ENCODE data around the gene CACNA1C.

CACNA1C gene

GRCh38 chr12:2344476-2344875 lies 291.7 kb downstream of the CACNA1C start:
- DNase-seq (ENCODE audit: low spot score), result no peak

- DNase-seq (ENCODE audit: low spot score), result no peak
Observed at GRCh38 chr12:2344885-2345284, 292.1 kb downstream of the CACNA1C start.

- DNase-seq (ENCODE audit: low spot score), result no peak
Observed at GRCh38 chr12:2345902-2346301, 293.1 kb downstream of the CACNA1C start.

- DNase-seq (ENCODE audit: low spot score), result no peak
Observed at GRCh38 chr12:2346416-2346815, 293.6 kb downstream of the CACNA1C start.

- DNase-seq (ENCODE audit: low spot score), result no peak
Observed at GRCh38 chr12:2347137-2347843, 294.5 kb downstream of the CACNA1C start.

- DNase-seq (ENCODE audit: low spot score), result no peak
Observed at GRCh38 chr12:2347844-2348481, 295.2 kb downstream of the CACNA1C start.

GRCh38 chr12:2348482-2348852 lies 295.7 kb downstream of the CACNA1C start:
- no peak for DNase-seq (ENCODE audit: low spot score)

GRCh38 chr12:2351161-2351560 lies 298.4 kb downstream of the CACNA1C start:
- DNase-seq (ENCODE audit: low spot score), result no peak

GRCh38 chr12:2352203-2352602 lies 299.4 kb downstream of the CACNA1C start:
- no peak for DNase-seq (ENCODE audit: low spot score)

GRCh38 chr12:2353281-2353680 lies 300.5 kb downstream of the CACNA1C start:
- no peak for DNase-seq (ENCODE audit: low spot score)

GRCh38 chr12:2353691-2354090 lies 300.9 kb downstream of the CACNA1C start:
- DNase-seq (ENCODE audit: low spot score), result no peak

GRCh38 chr12:2354151-2354991 lies 301.6 kb downstream of the CACNA1C start:
- no peak for DNase-seq (ENCODE audit: low spot score)

GRCh38 chr12:2355198-2355597 lies 302.4 kb downstream of the CACNA1C start:
- no peak for DNase-seq (ENCODE audit: low spot score)

GRCh38 chr12:2355604-2356003 lies 302.8 kb downstream of the CACNA1C start:
- DNase-seq (ENCODE audit: low spot score), result no peak

- no peak for DNase-seq (ENCODE audit: low spot score)
Observed at GRCh38 chr12:2356601-2357125, 303.9 kb downstream of the CACNA1C start.

- DNase-seq (ENCODE audit: low spot score), result no peak
Observed at GRCh38 chr12:2358986-2359658, 306.3 kb downstream of the CACNA1C start.

- DNase-seq (ENCODE audit: low spot score), result no peak
Observed at GRCh38 chr12:2359725-2360629, 307.2 kb downstream of the CACNA1C start.

GRCh38 chr12:2360630-2361170 lies 307.9 kb downstream of the CACNA1C start:
- no peak for DNase-seq (ENCODE audit: low spot score)

GRCh38 chr12:2363836-2364609 lies 311.2 kb downstream of the CACNA1C start:
- DNase-seq (ENCODE audit: low spot score), result no peak

GRCh38 chr12:2364631-2365051 lies 311.9 kb downstream of the CACNA1C start:
- DNase-seq (ENCODE audit: low spot score), result no peak
